ENCODE results near the gene CATSPERB. TPM values are rescaled to one million over a fixed set of nuclear protein-coding genes. Genes with fewer than 3 reads are reported as not detected.
"Not testable (repeated sequence)": the region's sequence is repeated elsewhere in the genome, so short reads cannot be mapped to it uniquely, and the experiment has no call there.

The CATSPERB gene
- total RNA-seq, 4 donors from 2014 or later = 0.93 to 4.8 (median 1.5) TPM

- Histone ChIP-seq H3K9me3 (no peaks in the 10 kb centered on the region), H3K27me3 (no peaks in the 10 kb centered on the region), H3K4me1 (peaks cover 0 to 6% (median 5%) of the 10 kb centered on the region in 3 donors), H3K4me3 (no peak overlapping the region), H3K36me3 (no peaks in the 10 kb centered on the region), H3K27ac (no peak overlapping the region)
- no peak for ATAC-seq
- TF ChIP-seq POLR2AphosphoS5 (IDR thresholded peaks at IDR 0.05) (no peak), EP300 (IDR thresholded peaks at IDR 0.05) (no peak), POLR2A (IDR thresholded peaks at IDR 0.05) (no peak), CTCF (IDR thresholded peaks at IDR 0.05) (no peak)
Measured at GRCh38 chr14:91569301-91569700, 162.6 kb downstream of the CATSPERB start.

- H3K4me3 ChIP-seq = no peak overlapping the region
- H3K27me3 ChIP-seq = no peaks in the 10 kb centered on the region
- ATAC-seq = no peak
- no peak overlapping the region for H3K27ac ChIP-seq
- no peaks in the 10 kb centered on the region for H3K4me1 ChIP-seq
- no peaks in the 10 kb centered on the region for H3K9me3 ChIP-seq
- TF ChIP-seq EP300 (IDR thresholded peaks at IDR 0.05) (no peak), POLR2A (IDR thresholded peaks at IDR 0.05) (no peak), CTCF (IDR thresholded peaks at IDR 0.05) (no peak), POLR2AphosphoS5 (IDR thresholded peaks at IDR 0.05) (no peak)
- WGBS, 2 donors (ENCODE audit: low coverage in 1 of 2) = 63 to 86% methylated on average over 1 of the region's 4 CpGs
- H3K36me3 ChIP-seq = no peaks in the 10 kb centered on the region
Measured at GRCh38 chr14:91568626-91569025, 163.3 kb downstream of the CATSPERB start.

- 50 to 100% methylated on average over 2 to 3 of the region's 4 CpGs for WGBS, 2 donors (ENCODE audit: low coverage in 1 of 2)
- not testable (repeated sequence) for H3K4me3 ChIP-seq, H3K4me1 ChIP-seq, ATAC-seq, H3K9me3 ChIP-seq, H3K27ac ChIP-seq, H3K27me3 ChIP-seq, H3K36me3 ChIP-seq
Measured at GRCh38 chr14:91567827-91568226, 164.1 kb downstream of the CATSPERB start.

- 76% methylated on average over 2 of the region's 2 CpGs; no CpG with 5 or more reads in 1 of the 2 donors for WGBS, 2 donors (ENCODE audit: low coverage in 1 of 2)
- H3K27me3 ChIP-seq = peaks cover 12% of the 10 kb centered on the region
- no peaks in the 10 kb centered on the region for H3K4me1 ChIP-seq
- TF ChIP-seq CTCF (IDR thresholded peaks at IDR 0.05) (no peak), POLR2AphosphoS5 (IDR thresholded peaks at IDR 0.05) (no peak), POLR2A (IDR thresholded peaks at IDR 0.05) (no peak), EP300 (IDR thresholded peaks at IDR 0.05) (no peak)
- H3K9me3 ChIP-seq = peaks cover 0 to 9% (median 0%) of the 10 kb centered on the region in 3 donors
- no peak overlapping the region for H3K27ac ChIP-seq
- no peak overlapping the region for H3K4me3 ChIP-seq
- ATAC-seq = no peak
- no peaks in the 10 kb centered on the region for H3K36me3 ChIP-seq
Measured at GRCh38 chr14:91555531-91555930, 176.4 kb downstream of the CATSPERB start.

- Histone ChIP-seq H3K4me3 (no peak overlapping the region), H3K27me3 (peaks cover 12% of the 10 kb centered on the region), H3K9me3 (peaks cover 0 to 9% (median 0%) of the 10 kb centered on the region in 3 donors), H3K27ac (no peak overlapping the region), H3K4me1 (no peaks in the 10 kb centered on the region), H3K36me3 (no peaks in the 10 kb centered on the region)
- 87 to 93% methylated on average over 3 to 5 of the region's 11 CpGs for WGBS, 2 donors (ENCODE audit: low coverage in 1 of 2)
- TF ChIP-seq EP300 (IDR thresholded peaks at IDR 0.05) (no peak), CTCF (IDR thresholded peaks at IDR 0.05) (no peak), POLR2A (IDR thresholded peaks at IDR 0.05) (no peak), POLR2AphosphoS5 (IDR thresholded peaks at IDR 0.05) (no peak)
- ATAC-seq = no peak
Measured at GRCh38 chr14:91554535-91555332, 177.2 kb downstream of the CATSPERB start.
